ENCODE results near the gene TTC3. TPM values are rescaled to one million over a fixed set of nuclear protein-coding genes. Genes with fewer than 3 reads are reported as not detected.
A peak's percentile ranks its signal among the peaks of the same experiment; 100 is the strongest.
"Not testable (repeated sequence)": the region's sequence is repeated elsewhere in the genome, so short reads cannot be mapped to it uniquely, and the experiment has no call there.

TTC3 gene
- total and polyA plus RNA-seq, 9 of the 15 experiments (the other 6 are each of a cell fraction or from before 2014, with no cell fraction given) = 17.5 to 92.0 (median 59.5) TPM

- CTCF ChIA-PET (ENCODE audit: low intra/inter-chr PET ratio); in situ Hi-C loops (cut with MboI); H4K20me1 ChIP-seq (replicated peaks; ENCODE audit: control insufficient read depth, insufficient read depth, low read length); H3K4me3 ChIP-seq; POLR2A ChIA-PET; H3K9ac ChIP-seq (ENCODE audit: insufficient read depth in 1 of 2, low read depth in 2 of 2, low read length in 2 of 2); H3K36me3 ChIP-seq (ENCODE audit: control insufficient read depth, insufficient read depth, low read length); FAIRE-seq; H3K9me3 ChIP-seq (replicated peaks; ENCODE audit: control insufficient read depth, insufficient read depth, low read depth, low read length); BruUV-seq (replicated peaks); H3K27ac ChIP-seq (ENCODE audit: extremely low read depth, low read depth, low read length); H3K4me2 ChIP-seq (ENCODE audit: insufficient read depth, low read length); H3K79me2 ChIP-seq (ENCODE audit: control insufficient read depth, insufficient read depth, low read length); H3K4me1 ChIP-seq (replicated peaks in 1 of 2; ENCODE audit: control insufficient read depth in 2 of 2, insufficient read depth in 2 of 2, low read length in 2 of 2); H3K27me3 ChIP-seq (ENCODE audit: control insufficient read depth in 2 of 2, insufficient read depth in 2 of 2, low read length in 2 of 2); H3K9me1 ChIP-seq (ENCODE audit: control insufficient read depth, insufficient read depth, low read length); intact Hi-C loops (cut with micrococcal nuclease); DNase-seq (ENCODE audit: extremely low read depth in 1 of 4, low spot score in 3 of 4); ATAC-seq; TF ChIP-seq TOE1 (CRISPR knock-in tag; IDR thresholded peaks at IDR 0.05; ENCODE audit: borderline replicate concordance, low read depth): not testable (repeated sequence)
- WGBS (ENCODE audit: insufficient coverage, low coverage, missing lambda C conversion rate) = 22% methylated on average over 4 of the region's 4 CpGs
- 0 out of 2 replicates have a peak overlapping the region, but pooled peaks have one; percentile 7 for H2AFZ ChIP-seq (ENCODE audit: low read depth, low read length)
- TF ChIP-seq TFE3 (CRISPR knock-in tag; IDR thresholded peaks at IDR 0.05) = peak; percentile 92
- peak; percentile 74 for TF ChIP-seq RAD51 (IDR thresholded peaks at IDR 0.05; ENCODE audit: borderline replicate concordance, low read depth)
- peak; percentile 65 for TF ChIP-seq TOE1 (IDR thresholded peaks at IDR 0.05; ENCODE audit: borderline replicate concordance)
Observed at GRCh38 chr21:37034394-37034793, 38.7 kb upstream of the TTC3 start.

GRCh38 chr21:37036177-37036576, 36.9 kb upstream of the TTC3 start:
- no TSS peak for BruUV-seq (replicated peaks)
- FAIRE-seq = no peak
- no peaks in the 10 kb centered on the region for H3K4me1 ChIP-seq (replicated peaks in 1 of 2; ENCODE audit: control insufficient read depth in 2 of 2, insufficient read depth in 2 of 2, low read length in 2 of 2)
- no peak for TF ChIP-seq PPARD (CRISPR knock-in tag; IDR thresholded peaks at IDR 0.05)
- TF ChIP-seq ZNF407 (IDR thresholded peaks at IDR 0.05; ENCODE audit: low read depth) = no peak

More at GRCh38 chr21:37036177-37036576, 36.9 kb upstream of the TTC3 start:
- Histone ChIP-seq H3K27me3 (ENCODE audit: control insufficient read depth in 2 of 2, insufficient read depth in 2 of 2, low read length in 2 of 2) (no peaks in the 10 kb centered on the region), H3K36me3 (ENCODE audit: control insufficient read depth, insufficient read depth, low read length) (no peaks in the 10 kb centered on the region), H4K20me1 (replicated peaks; ENCODE audit: control insufficient read depth, insufficient read depth, low read length) (no peaks in the 10 kb centered on the region), H3K4me3 (no peak overlapping the region), H3K27ac (ENCODE audit: extremely low read depth, low read depth, low read length) (no peak overlapping the region), H3K79me2 (ENCODE audit: control insufficient read depth, insufficient read depth, low read length) (no peaks in the 10 kb centered on the region), H3K9me3 (replicated peaks; ENCODE audit: control insufficient read depth, insufficient read depth, low read depth, low read length) (no peaks in the 10 kb centered on the region), H3K4me2 (ENCODE audit: insufficient read depth, low read length) (no peak overlapping the region), H3K9me1 (ENCODE audit: control insufficient read depth, insufficient read depth, low read length) (no peaks in the 10 kb centered on the region), H3K9ac (ENCODE audit: insufficient read depth in 1 of 2, low read depth in 2 of 2, low read length in 2 of 2) (no peak overlapping the region), H2AFZ (ENCODE audit: low read depth, low read length) (no peak overlapping the region)
- WGBS (ENCODE audit: insufficient coverage, low coverage, missing lambda C conversion rate) = 28% methylated on average over 4 of the region's 4 CpGs
- intact Hi-C loops (cut with micrococcal nuclease) = no loop called here
- in situ Hi-C loops (cut with MboI) = no loop called here
- CTCF ChIA-PET (ENCODE audit: low intra/inter-chr PET ratio) = no interaction called here
- DNase-seq (ENCODE audit: extremely low read depth in 1 of 4, low spot score in 3 of 4) (no peak), ATAC-seq (no peak)
- POLR2A ChIA-PET = interaction anchor here (0.5 kb wide), 1 partner anchor 28 kb away, joined by 4 read pairs; no protein-coding TSS in a partner anchor
